GM23338 (cell line): ENCODE measurements around the gene NRROS. TPM values are rescaled to one million over a fixed set of nuclear protein-coding genes. Genes with fewer than 3 reads are reported as not detected.

Source experiments
- ATAC-seq: fragments of 200-7000 bp; cut with Tn5 transposase; 3 replicates; pipeline ENCODE4 v1.9.1; 2020
- DNase-seq: peaks from one replicate; pipeline ENCODE4 v3.0.0-alpha.2; 2015; ENCODE audit warnings: low spot score
- H2AFZ ChIP-seq: fragments of 200-600 bp; sonication (generic); 2 replicates; pipeline ENCODE4 v1.8.0; 2016; ENCODE audit warnings: antibody characterized with exemption, mild to moderate bottlenecking, moderate library complexity
- H3F3A ChIP-seq: fragments of 200-600 bp; sonication (generic); replicated peaks from 2 replicates; pipeline ENCODE4 v1.8.0; 2017; ENCODE audit warnings: antibody characterized with exemption, mixed run types, low read depth
- H3K27ac ChIP-seq: fragments of 200-600 bp; sonication (generic); 2 replicates; pipeline ENCODE4 v1.6.1; 2016; ENCODE audit warnings: low read depth
- H3K27me3 ChIP-seq: fragments of 200-600 bp; sonication (generic); 2 replicates; pipeline ENCODE4 v1.8.0; 2016; ENCODE audit warnings: mild to moderate bottlenecking, mixed run types, moderate library complexity; ENCODE audit not compliant: insufficient read depth
- H3K36me3 ChIP-seq: fragments of 200-600 bp; sonication (generic); 2 replicates; pipeline ENCODE4 v1.8.0; 2016; ENCODE audit warnings: mild to moderate bottlenecking; ENCODE audit not compliant: insufficient read depth
- H3K4me1 ChIP-seq: fragments of 200-600 bp; sonication (generic); 2 replicates; pipeline ENCODE4 v1.8.0; 2016; ENCODE audit warnings: mild to moderate bottlenecking, moderate library complexity; ENCODE audit not compliant: insufficient read depth
- H3K4me2 ChIP-seq: fragments of 200-600 bp; sonication (generic); 2 replicates; pipeline ENCODE4 v1.7.1; 2017; ENCODE audit warnings: mixed run types
- H3K4me3 ChIP-seq: fragments of 200-600 bp; sonication (generic); 2 replicates; pipeline ENCODE4 v1.6.1; 2016; ENCODE audit warnings: mixed run types
- H3K79me2 ChIP-seq: fragments of 200-600 bp; sonication (generic); replicated peaks from 2 replicates; pipeline ENCODE4 v1.8.0; 2017; ENCODE audit warnings: mild to moderate bottlenecking; ENCODE audit not compliant: insufficient read depth
- H3K9me2 ChIP-seq: fragments of 200-600 bp; sonication (generic); 2 replicates; pipeline ENCODE4 v1.8.0; 2017; ENCODE audit not compliant: insufficient read depth
- H4K20me1 ChIP-seq: fragments of 200-600 bp; sonication (generic); replicated peaks from 2 replicates; pipeline ENCODE4 v1.8.0; 2017; ENCODE audit warnings: mild to moderate bottlenecking; ENCODE audit not compliant: insufficient read depth
- H3K27ac Mint-ChIP-seq: 2 replicates; pipeline ENCODE4 v1.8.0; 2020; ENCODE audit warnings: inconsistent platforms, mild to moderate bottlenecking, moderate library complexity, mixed read lengths
- H3K27me3 Mint-ChIP-seq: 3 replicates; pipeline ENCODE4 v1.8.0; 2022; ENCODE audit warnings: low read depth, mild to moderate bottlenecking, moderate library complexity, mixed read lengths, inconsistent platforms; ENCODE audit not compliant: insufficient read depth, poor library complexity
- H3K36me3 Mint-ChIP-seq: 3 replicates; pipeline ENCODE4 v1.8.0; 2021; ENCODE audit warnings: low read depth, mild to moderate bottlenecking, inconsistent platforms, moderate library complexity, mixed read lengths
- H3K4me1 Mint-ChIP-seq: 3 replicates; pipeline ENCODE4 v1.8.0; 2020; ENCODE audit warnings: mild to moderate bottlenecking, inconsistent platforms, mixed read lengths
- H3K4me3 Mint-ChIP-seq: 3 replicates; pipeline ENCODE4 v1.8.0; 2021; ENCODE audit warnings: moderate library complexity, mild to moderate bottlenecking, inconsistent platforms, mixed read lengths
- H3K9me3 Mint-ChIP-seq: 3 replicates; pipeline ENCODE4 v1.8.0; 2020; ENCODE audit warnings: moderate library complexity, mild to moderate bottlenecking, inconsistent platforms, mixed read lengths
- CREB1 ChIP-seq: fragments of 250-450 bp; sonication (Bioruptor Pico); IDR thresholded peaks from 2 replicates; pipeline ENCODE4 v1.5.0; 2020; ENCODE audit warnings: low read depth, mild to moderate bottlenecking, moderate library complexity
- ETS1 ChIP-seq: IDR thresholded peaks from 2 replicates; pipeline ENCODE4 v1.6.1; 2016; ENCODE audit warnings: antibody characterized with exemption
- EZH2 ChIP-seq: fragments of 200-600 bp; sonication (generic); IDR thresholded peaks from one replicate; pipeline ENCODE4 v1.8.0; 2017; ENCODE audit warnings: antibody characterized with exemption, mild to moderate bottlenecking, low read depth; ENCODE audit not compliant: unreplicated experiment
- EZH2phosphoT487 ChIP-seq: fragments of 200-600 bp; sonication (generic); IDR thresholded peaks from one replicate; pipeline ENCODE4 v1.8.1; 2018; ENCODE audit warnings: antibody characterized with exemption; ENCODE audit not compliant: unreplicated experiment
- JUNB ChIP-seq: IDR thresholded peaks from one replicate; pipeline ENCODE4 v1.6.1; 2016; ENCODE audit warnings: antibody characterized with exemption; ENCODE audit not compliant: unreplicated experiment
- NANOG ChIP-seq: IDR thresholded peaks from 2 replicates; pipeline ENCODE4 v1.6.1; 2016; ENCODE audit warnings: antibody characterized with exemption, borderline replicate concordance
- POLR2AphosphoS5 ChIP-seq: IDR thresholded peaks from 2 replicates; pipeline ENCODE4 v1.6.1; 2016; ENCODE audit warnings: antibody characterized with exemption, low read depth
- STAT1 ChIP-seq: IDR thresholded peaks from one replicate; pipeline ENCODE4 v1.6.1; 2016; ENCODE audit warnings: antibody characterized with exemption; ENCODE audit not compliant: unreplicated experiment
- ZNF114 ChIP-seq: fragments of 250-450 bp; sonication (Bioruptor Pico); IDR thresholded peaks from 2 replicates; pipeline ENCODE4 v1.5.0; 2020; ENCODE audit warnings: mild to moderate bottlenecking, moderate library complexity
- ZNF331 ChIP-seq: fragments of 250-450 bp; sonication (Bioruptor Pico); IDR thresholded peaks from 2 replicates; pipeline ENCODE4 v1.5.0; 2020; ENCODE audit warnings: low read depth, mild to moderate bottlenecking, moderate library complexity
- ZNF462 ChIP-seq: fragments of 250-450 bp; sonication (Bioruptor Pico); IDR thresholded peaks from 2 replicates; pipeline ENCODE4 v1.5.0; 2020; ENCODE audit warnings: mild to moderate bottlenecking, moderate library complexity
- polyA plus RNA-seq: library from polyadenylated mRNA; unstranded; fragments of >200 nt; fragmentation: Nextera tagmentation; extraction: Ambion mirVana; gene quantifications from 2 replicates; pipeline ENCODE4 v1.2.1, GENCODE V29; 2016
- total RNA-seq: library from RNA; depleted of rRNA; stranded (reverse); fragments of >200 nt; shearing (Covaris generic); gene quantifications from 2 replicates; pipeline ENCODE4 v1.2.3, GENCODE V29; 2014
- TF ChIP-seq, protein P1 (sequence below), 2 experiments: fragments of 200-600 bp in 1 of 2; sonication (generic) in 1 of 2; conservative IDR thresholded peaks; 2 replicates each; pipeline versions ENCODE4 v1.5.1 to v1.6.1; 2016 to 2017; ENCODE audit warnings: antibody characterized with exemption in 2 of 2, low read depth in 2 of 2, mild to moderate bottlenecking in 2 of 2, moderate library complexity in 1 of 2
- TF ChIP-seq, protein P2 (sequence below): IDR thresholded peaks from one replicate; pipeline ENCODE4 v1.6.1; 2018; ENCODE audit warnings: antibody characterized with exemption; ENCODE audit not compliant: unreplicated experiment

NRROS gene
- total and polyA plus RNA-seq, 2 experiments from 2014 or later: 2.3 to 8.5 TPM

GRCh38 chr3:196611761-196612483 is 27.6 kb upstream of the NRROS start:
- peak overlapping the region; percentile 96 for H2AFZ ChIP-seq
- no peak overlapping the region for H3K4me3 ChIP-seq
- H3K4me2 ChIP-seq: no peak overlapping the region
- DNase-seq: no peak
- H3K27ac ChIP-seq: no peak overlapping the region
- no peaks in the 10 kb centered on the region for H3K36me3 ChIP-seq
- Mint-ChIP-seq H3K4me3 (no peak overlapping the region), H3K9me3 (no peaks in the 10 kb centered on the region), H3K27ac (peak overlapping the region; percentile 52; the same call in 1 of the 2 replicates), H3K27me3 (peaks cover 11% of the 10 kb centered on the region), H3K36me3 (no peaks in the 10 kb centered on the region), H3K4me1 (peaks cover 16% of the 10 kb centered on the region)
- no peaks in the 10 kb centered on the region for H3F3A ChIP-seq
- no peaks in the 10 kb centered on the region for H3K9me2 ChIP-seq
- H3K79me2 ChIP-seq: no peaks in the 10 kb centered on the region
- no peaks in the 10 kb centered on the region for H3K27me3 ChIP-seq
- no peak for ATAC-seq
- TF ChIP-seq ZNF114 (no peak), JUNB (no peak), EZH2phosphoT487 (no peak), ETS1 (no peak), STAT1 (no peak), ZNF331 (CRISPR knock-in tag) (no peak), NANOG (no peak), EZH2 (no peak), CREB1 (no peak), POLR2AphosphoS5 (no peak), ZNF462 (CRISPR knock-in tag) (no peak)
- TF ChIP-seq, protein P1, sequence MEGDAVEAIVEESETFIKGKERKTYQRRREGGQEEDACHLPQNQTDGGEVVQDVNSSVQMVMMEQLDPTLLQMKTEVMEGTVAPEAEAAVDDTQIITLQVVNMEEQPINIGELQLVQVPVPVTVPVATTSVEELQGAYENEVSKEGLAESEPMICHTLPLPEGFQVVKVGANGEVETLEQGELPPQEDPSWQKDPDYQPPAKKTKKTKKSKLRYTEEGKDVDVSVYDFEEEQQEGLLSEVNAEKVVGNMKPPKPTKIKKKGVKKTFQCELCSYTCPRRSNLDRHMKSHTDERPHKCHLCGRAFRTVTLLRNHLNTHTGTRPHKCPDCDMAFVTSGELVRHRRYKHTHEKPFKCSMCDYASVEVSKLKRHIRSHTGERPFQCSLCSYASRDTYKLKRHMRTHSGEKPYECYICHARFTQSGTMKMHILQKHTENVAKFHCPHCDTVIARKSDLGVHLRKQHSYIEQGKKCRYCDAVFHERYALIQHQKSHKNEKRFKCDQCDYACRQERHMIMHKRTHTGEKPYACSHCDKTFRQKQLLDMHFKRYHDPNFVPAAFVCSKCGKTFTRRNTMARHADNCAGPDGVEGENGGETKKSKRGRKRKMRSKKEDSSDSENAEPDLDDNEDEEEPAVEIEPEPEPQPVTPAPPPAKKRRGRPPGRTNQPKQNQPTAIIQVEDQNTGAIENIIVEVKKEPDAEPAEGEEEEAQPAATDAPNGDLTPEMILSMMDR (conservative IDR thresholded peaks at IDR 0.05; ENCODE audit: low read depth in 2 of 2): no peak
- TF ChIP-seq, protein P2, sequence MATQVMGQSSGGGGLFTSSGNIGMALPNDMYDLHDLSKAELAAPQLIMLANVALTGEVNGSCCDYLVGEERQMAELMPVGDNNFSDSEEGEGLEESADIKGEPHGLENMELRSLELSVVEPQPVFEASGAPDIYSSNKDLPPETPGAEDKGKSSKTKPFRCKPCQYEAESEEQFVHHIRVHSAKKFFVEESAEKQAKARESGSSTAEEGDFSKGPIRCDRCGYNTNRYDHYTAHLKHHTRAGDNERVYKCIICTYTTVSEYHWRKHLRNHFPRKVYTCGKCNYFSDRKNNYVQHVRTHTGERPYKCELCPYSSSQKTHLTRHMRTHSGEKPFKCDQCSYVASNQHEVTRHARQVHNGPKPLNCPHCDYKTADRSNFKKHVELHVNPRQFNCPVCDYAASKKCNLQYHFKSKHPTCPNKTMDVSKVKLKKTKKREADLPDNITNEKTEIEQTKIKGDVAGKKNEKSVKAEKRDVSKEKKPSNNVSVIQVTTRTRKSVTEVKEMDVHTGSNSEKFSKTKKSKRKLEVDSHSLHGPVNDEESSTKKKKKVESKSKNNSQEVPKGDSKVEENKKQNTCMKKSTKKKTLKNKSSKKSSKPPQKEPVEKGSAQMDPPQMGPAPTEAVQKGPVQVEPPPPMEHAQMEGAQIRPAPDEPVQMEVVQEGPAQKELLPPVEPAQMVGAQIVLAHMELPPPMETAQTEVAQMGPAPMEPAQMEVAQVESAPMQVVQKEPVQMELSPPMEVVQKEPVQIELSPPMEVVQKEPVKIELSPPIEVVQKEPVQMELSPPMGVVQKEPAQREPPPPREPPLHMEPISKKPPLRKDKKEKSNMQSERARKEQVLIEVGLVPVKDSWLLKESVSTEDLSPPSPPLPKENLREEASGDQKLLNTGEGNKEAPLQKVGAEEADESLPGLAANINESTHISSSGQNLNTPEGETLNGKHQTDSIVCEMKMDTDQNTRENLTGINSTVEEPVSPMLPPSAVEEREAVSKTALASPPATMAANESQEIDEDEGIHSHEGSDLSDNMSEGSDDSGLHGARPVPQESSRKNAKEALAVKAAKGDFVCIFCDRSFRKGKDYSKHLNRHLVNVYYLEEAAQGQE: no peak
- H4K20me1 ChIP-seq: no peaks in the 10 kb centered on the region
- peaks cover 3% of the 10 kb centered on the region; the same call in 1 of the 2 replicates for H3K4me1 ChIP-seq
